HCT116 (cell line): ENCODE results near the gene TYW1B. TPM values are rescaled to one million over a fixed set of nuclear protein-coding genes. Genes with fewer than 3 reads are reported as not detected.
"Not testable (repeated sequence)": the region's sequence is repeated elsewhere in the genome, so short reads cannot be mapped to it uniquely, and the experiment has no call there.

Source experiments
- ATAC-seq: fragments of 200-7000 bp; cut with Tn5 transposase; 2 replicates; pipeline ENCODE4 v1.9.1; 2020; ENCODE audit warnings: mild to moderate bottlenecking, moderate library complexity
- BruUV-seq: library from RNA; stranded (reverse); fragments of 400-500 nt; replicated peaks from 2 replicates; lab custom pipeline; 2021; lab: Mats Ljungman, UMichigan
- CTCF ChIA-PET: fragments of 300-600 bp; sonication (Branson Sonifier 250); formaldehyde crosslinking; loops from one replicate; lab custom pipeline; 2021; ENCODE audit warnings: antibody characterized with exemption; lab: Charles Lee
- POLR2A ChIA-PET: fragments of 300-600, 350-600 bp; sonication (Branson Sonifier 250); formaldehyde crosslinking; loops from one replicate; lab custom pipeline; 2021; ENCODE audit warnings: antibody characterized with exemption; lab: Charles Lee
- RAD21 ChIA-PET, 2 experiments: fragments of 300-600 bp; sonication (Branson Sonifier 250); formaldehyde crosslinking; loops; one replicate each; lab custom pipeline; 2023; ENCODE audit warnings: low total read pairs in 2 of 2; ENCODE audit not compliant: uncharacterized antibody in 2 of 2, unreplicated experiment in 2 of 2, low non-redundant PET in 1 of 2; lab: Charles Lee
- DNase-seq: peaks from one replicate; pipeline ENCODE4 v3.0.0-alpha.2; 2010; ENCODE audit warnings: low read depth, low spot score
- H2AFZ ChIP-seq: fragments of 200-600 bp; shearing (Covaris generic), sonication (generic); 2 replicates; pipeline ENCODE4 v1.6.1; 2017; ENCODE audit warnings: low read depth, mixed run types, mixed read lengths, antibody characterized with exemption, low read length; ENCODE audit not compliant: poor library complexity, severe bottlenecking
- H3K27ac ChIP-seq: 2 replicates; pipeline ENCODE4 v1.5.1; 2012; ENCODE audit warnings: low read depth, low read length
- H3K27me3 ChIP-seq: fragments of 200-600 bp; sonication (generic); 2 replicates; pipeline ENCODE4 v1.6.1; 2016; ENCODE audit warnings: mixed run types, low read length, mixed read lengths; ENCODE audit not compliant: insufficient read depth
- H3K36me3 ChIP-seq, 2 experiments: fragments of 200-500 bp in 1 of 2; fragments of 200-600 bp in 1 of 2; sonication (Bioruptor generic) in 1 of 2; sonication (generic) in 1 of 2; 2 replicates each; pipeline versions ENCODE4 v1.5.1 to v1.6.1; 2014 to 2016; ENCODE audit warnings: low read length in 2 of 2, inconsistent platforms in 1 of 2, mixed read lengths in 1 of 2, mixed run types in 1 of 2; ENCODE audit not compliant: insufficient read depth in 2 of 2, control insufficient read depth in 1 of 2
- H3K4me1 ChIP-seq, 2 experiments: fragments of 200-600 bp in 1 of 2; sonication (generic) in 1 of 2; 2 replicates each; pipeline versions ENCODE4 v1.5.1 to v1.6.1; 2012 to 2017; ENCODE audit warnings: low read length in 2 of 2, inconsistent platforms in 1 of 2, mild to moderate bottlenecking in 1 of 2, mixed read lengths in 1 of 2, mixed run types in 1 of 2, moderate library complexity in 1 of 2; ENCODE audit not compliant: insufficient read depth in 2 of 2, control insufficient read depth in 1 of 2
- H3K4me2 ChIP-seq: fragments of 200-600 bp; sonication (generic); 2 replicates; pipeline ENCODE4 v1.6.1; 2017; ENCODE audit warnings: mixed run types, low read length, mixed read lengths
- H3K4me3 ChIP-seq, 2 experiments: fragments of 200-600 bp in 1 of 2; sonication (generic) in 1 of 2; replicated peaks in 1 of 2; 2 replicates each; pipeline ENCODE4 v1.5.1; 2011 to 2016; ENCODE audit warnings: low read length in 2 of 2, control low read depth in 1 of 2, low read depth in 1 of 2, mild to moderate bottlenecking in 1 of 2, mixed read lengths in 1 of 2, mixed run types in 1 of 2
- H3K79me2 ChIP-seq: fragments of 200-600 bp; sonication (generic); 2 replicates; pipeline ENCODE4 v1.6.1; 2017; ENCODE audit warnings: mild to moderate bottlenecking, mixed run types, low read length, moderate library complexity, mixed read lengths; ENCODE audit not compliant: insufficient read depth
- H3K9ac ChIP-seq: fragments of 200-600 bp; sonication (generic); 2 replicates; pipeline ENCODE4 v1.6.1; 2016; ENCODE audit warnings: low read length, mixed read lengths
- H3K9me2 ChIP-seq: fragments of 200-600 bp; sonication (generic), shearing (Covaris generic); 2 replicates; pipeline ENCODE4 v1.6.1; 2017; ENCODE audit warnings: mixed run types, mild to moderate bottlenecking, moderate library complexity; ENCODE audit not compliant: insufficient read depth
- H3K9me3 ChIP-seq, 2 experiments: fragments of 200-500 bp in 1 of 2; fragments of 200-600 bp in 1 of 2; sonication (Bioruptor generic) in 1 of 2; sonication (generic) in 1 of 2; 2 replicates each; pipeline ENCODE4 v1.6.1; 2014 to 2017; ENCODE audit warnings: low read length in 2 of 2, mixed read lengths in 2 of 2, inconsistent platforms in 1 of 2, low read depth in 1 of 2, mild to moderate bottlenecking in 1 of 2, mixed run types in 1 of 2, moderate library complexity in 1 of 2; ENCODE audit not compliant: control insufficient read depth in 1 of 2, insufficient read depth in 1 of 2
- H4K20me1 ChIP-seq: fragments of 200-600 bp; sonication (generic), shearing (Covaris generic); 2 replicates; pipeline ENCODE4 v1.6.1; 2017; ENCODE audit warnings: mixed run types, mild to moderate bottlenecking, moderate library complexity; ENCODE audit not compliant: insufficient read depth
- intact Hi-C: fragments of 100-400 bp; cut with micrococcal nuclease; formaldehyde crosslinking; loops from 2 replicates; pipeline ENCODE4 v1.10.0; 2022
- total RNA-seq: library from RNA; stranded (reverse); gene quantifications from one replicate; pipeline ENCODE4 v1.2.1, GENCODE V29; 2021; ENCODE audit not compliant: unreplicated experiment

TYW1B gene
- total RNA-seq, 1 experiment from 2014 or later = 2.4 TPM

- BruUV-seq = not testable (repeated sequence)
Measured at GRCh38 chr7:72818663-72819361, 9.2 kb downstream of the TYW1B start.

GRCh38 chr7:72817661-72818060, 10.3 kb downstream of the TYW1B start:
- H4K20me1 ChIP-seq, POLR2A ChIA-PET, H3K9me2 ChIP-seq, H3K79me2 ChIP-seq, H3K4me1 ChIP-seq, BruUV-seq, DNase-seq, RAD21 ChIA-PET, CTCF ChIA-PET, intact Hi-C loops, H3K27ac ChIP-seq, H3K36me3 ChIP-seq, H3K9ac ChIP-seq, ATAC-seq, H2AFZ ChIP-seq, H3K9me3 ChIP-seq, H3K4me2 ChIP-seq, H3K4me3 ChIP-seq, H3K27me3 ChIP-seq: not testable (repeated sequence)

More at GRCh38 chr7:72818663-72819361, 9.2 kb downstream of the TYW1B start:
- POLR2A ChIA-PET, H3K9ac ChIP-seq, ATAC-seq, CTCF ChIA-PET, H4K20me1 ChIP-seq, H3K36me3 ChIP-seq, intact Hi-C loops, H2AFZ ChIP-seq, H3K4me3 ChIP-seq, DNase-seq, H3K27ac ChIP-seq, H3K9me2 ChIP-seq, H3K4me2 ChIP-seq, H3K27me3 ChIP-seq, H3K79me2 ChIP-seq, H3K9me3 ChIP-seq, RAD21 ChIA-PET, H3K4me1 ChIP-seq: not testable (repeated sequence)

GRCh38 chr7:72816370-72817157, 11.4 kb downstream of the TYW1B start:
- H3K4me2 ChIP-seq, H3K4me1 ChIP-seq, POLR2A ChIA-PET, DNase-seq, BruUV-seq, CTCF ChIA-PET, H3K27me3 ChIP-seq, H4K20me1 ChIP-seq, RAD21 ChIA-PET, H3K27ac ChIP-seq, H2AFZ ChIP-seq, intact Hi-C loops, H3K9me3 ChIP-seq, H3K9ac ChIP-seq, H3K79me2 ChIP-seq, ATAC-seq, H3K9me2 ChIP-seq, H3K36me3 ChIP-seq, H3K4me3 ChIP-seq: not testable (repeated sequence)

DNA sequence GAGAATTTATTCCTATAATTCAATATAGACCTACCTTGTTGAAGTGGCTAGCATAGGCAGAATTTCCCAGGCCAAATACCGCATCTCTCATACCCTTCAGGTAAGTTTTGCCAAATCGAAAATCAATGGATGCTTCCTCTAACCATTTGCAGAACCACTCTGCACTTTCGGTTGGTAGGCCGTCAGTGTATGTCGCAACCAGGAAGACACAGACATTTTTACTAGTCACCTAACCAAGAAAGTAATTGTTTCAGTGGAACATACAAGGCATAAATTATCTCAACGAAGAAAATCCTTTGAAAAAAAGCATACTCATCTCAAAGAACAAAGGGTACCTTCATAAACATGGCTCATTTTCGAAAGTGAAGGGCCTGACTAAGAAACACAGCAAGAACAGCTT, 17.6 kb downstream of the TYW1B start:
- H3K79me2 ChIP-seq, DNase-seq, H3K9ac ChIP-seq, H3K27me3 ChIP-seq, H3K4me3 ChIP-seq, H3K9me3 ChIP-seq, H4K20me1 ChIP-seq, BruUV-seq, H3K36me3 ChIP-seq, H3K27ac ChIP-seq, POLR2A ChIA-PET, H3K4me1 ChIP-seq, ATAC-seq, RAD21 ChIA-PET, H3K9me2 ChIP-seq, CTCF ChIA-PET, H2AFZ ChIP-seq, H3K4me2 ChIP-seq, intact Hi-C loops: not testable (repeated sequence)
